Stimulated activated CD4-positive, alpha-beta T cell treated with anti-CD3 and anti-CD28 coated beads, Interleukin-1b, Interleukin-23, amount 100 ng/mL, for 4 hours (primary cell): ENCODE measurements around the gene RGS7BP.

ENCODE experiments used
- DNase-seq, 2 donors: peaks; one replicate each; pipeline ENCODE4 v3.0.0-alpha.2; 2020; ENCODE audit warnings: low read depth in 2 of 2

Gene RGS7BP

DNA sequence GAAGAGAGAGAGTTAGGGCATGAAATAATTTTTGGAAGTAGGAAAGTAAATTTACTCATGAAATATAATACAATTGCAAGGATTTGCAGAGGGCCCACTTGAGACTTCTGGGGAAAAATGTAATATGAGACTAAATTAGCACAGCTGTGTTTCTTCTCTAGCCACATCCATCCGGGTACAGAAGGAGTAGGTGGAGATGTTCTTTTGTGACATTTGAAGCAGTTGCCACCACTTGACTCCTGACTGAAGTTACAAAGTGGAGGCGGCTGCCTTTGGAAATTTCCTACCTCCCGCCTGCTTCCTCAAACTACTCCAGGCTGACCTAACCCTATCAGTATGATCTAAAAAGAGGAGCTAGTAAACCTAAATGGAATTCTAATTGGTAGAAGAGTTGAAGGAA is 126.4 kb downstream of the RGS7BP start:
- DNase-seq = no peak

GRCh38 chr5:64634997-64635686 is 129.3 kb downstream of the RGS7BP start:
- DNase-seq = no peak

GRCh38 chr5:64637144-64637543 is 131.3 kb downstream of the RGS7BP start:
- no peak for DNase-seq

DNA sequence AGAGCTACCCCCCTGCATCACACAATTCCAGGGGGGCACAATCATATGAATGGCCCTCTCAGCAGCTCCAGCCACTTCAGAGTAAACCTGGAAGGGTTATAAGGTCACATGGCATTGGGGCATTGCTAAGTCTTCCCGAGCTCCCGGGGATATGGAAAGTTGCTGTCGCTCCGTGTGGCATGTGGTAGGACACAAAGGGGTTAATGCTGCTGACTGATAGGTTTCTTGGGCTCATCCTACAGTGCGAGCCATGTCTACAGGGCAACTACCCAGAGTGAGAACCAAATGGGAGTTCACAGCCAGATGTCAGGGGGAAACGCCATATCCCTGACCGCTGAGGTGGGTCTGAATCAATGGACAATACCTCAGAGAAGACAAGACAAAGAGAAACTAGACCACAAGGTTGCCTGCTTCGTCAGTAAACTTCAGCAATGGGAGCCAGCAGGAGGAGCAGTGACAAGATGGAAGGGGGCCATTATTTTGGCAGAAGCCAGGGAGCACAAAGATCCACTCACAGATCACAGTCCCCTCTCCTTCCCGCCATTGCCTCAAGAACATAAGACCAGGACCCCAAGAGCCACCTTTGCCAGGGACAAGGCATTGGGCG is 132.1 kb downstream of the RGS7BP start:
- no peak for DNase-seq

DNA sequence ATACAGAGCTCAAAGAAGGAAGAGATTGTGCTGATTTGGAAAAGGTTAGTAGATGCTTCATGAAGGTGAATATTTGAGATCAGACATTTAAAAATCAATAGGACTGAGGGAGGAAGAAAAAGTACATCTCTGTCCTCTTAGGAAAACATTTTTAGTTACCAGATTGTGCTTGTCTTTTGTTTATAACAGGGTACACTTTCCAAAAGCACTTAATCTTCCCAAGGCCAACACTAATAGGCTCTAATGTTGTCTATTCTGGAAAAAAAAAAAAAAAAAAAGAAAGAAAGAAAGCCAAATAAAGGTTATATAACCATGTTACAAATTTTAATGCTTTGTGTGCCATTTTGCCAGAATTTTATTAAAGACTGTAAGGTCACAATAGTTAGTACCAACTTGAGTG is 139.0 kb downstream of the RGS7BP start:
- no peak for DNase-seq

GRCh38 chr5:64646169-64646568 is 140.4 kb downstream of the RGS7BP start:
- no peak for DNase-seq

DNA sequence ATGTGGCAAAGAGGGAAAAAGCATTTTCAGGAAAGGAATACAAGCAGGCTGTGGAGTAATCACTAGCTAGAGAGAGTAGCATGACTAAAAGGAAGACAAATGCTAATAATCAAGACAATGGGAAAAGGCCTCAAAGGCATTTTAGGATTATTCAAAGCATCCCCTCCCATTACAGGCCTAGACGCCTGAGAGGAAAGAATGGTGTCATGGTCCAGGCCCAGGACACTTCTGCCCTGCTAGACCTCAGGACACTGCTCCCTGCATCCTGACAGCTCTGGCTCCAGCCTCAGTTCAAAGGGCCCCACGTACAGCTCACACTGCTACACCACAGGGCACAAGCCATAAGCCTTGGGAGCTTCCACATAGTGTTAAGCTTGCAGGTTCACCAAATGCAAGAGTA is 143.7 kb downstream of the RGS7BP start:
- no peak for DNase-seq

DNA sequence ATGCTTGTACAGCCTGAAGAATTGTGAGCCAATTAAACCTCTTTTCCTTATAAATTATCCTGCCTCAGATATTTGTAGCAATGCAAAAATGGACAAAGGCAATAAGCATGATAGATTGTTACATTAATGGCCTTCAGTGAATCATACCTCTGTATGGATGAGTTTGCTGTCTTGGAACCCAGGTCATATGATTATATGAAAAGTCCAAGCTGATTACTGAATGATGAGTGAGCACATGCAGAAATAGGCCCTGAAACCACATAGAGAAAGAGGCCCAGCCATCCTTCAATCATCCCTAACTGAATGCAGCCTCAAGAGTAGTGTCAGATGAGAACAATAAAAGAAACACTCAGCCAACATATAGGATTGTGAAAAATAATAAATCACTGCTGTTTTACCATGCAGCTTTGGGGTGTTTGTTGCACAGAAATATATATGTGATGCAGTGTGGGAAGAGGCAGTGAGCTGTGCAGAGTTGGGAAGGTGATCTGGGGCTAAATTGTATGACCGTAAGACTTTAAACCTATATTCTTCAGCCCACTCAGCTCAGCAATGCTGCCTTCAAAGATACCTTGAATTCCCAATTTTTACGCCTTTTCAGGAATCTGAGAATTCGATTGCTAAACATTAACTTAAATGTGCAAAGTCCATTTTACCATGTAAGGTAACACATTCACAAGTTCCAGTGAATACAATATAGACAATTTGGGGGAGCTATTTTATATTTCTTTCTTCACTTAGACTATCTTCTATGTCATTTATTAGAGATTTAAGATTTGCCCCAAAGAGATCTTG is 148.1 kb downstream of the RGS7BP start:
- DNase-seq = no peak

DNA sequence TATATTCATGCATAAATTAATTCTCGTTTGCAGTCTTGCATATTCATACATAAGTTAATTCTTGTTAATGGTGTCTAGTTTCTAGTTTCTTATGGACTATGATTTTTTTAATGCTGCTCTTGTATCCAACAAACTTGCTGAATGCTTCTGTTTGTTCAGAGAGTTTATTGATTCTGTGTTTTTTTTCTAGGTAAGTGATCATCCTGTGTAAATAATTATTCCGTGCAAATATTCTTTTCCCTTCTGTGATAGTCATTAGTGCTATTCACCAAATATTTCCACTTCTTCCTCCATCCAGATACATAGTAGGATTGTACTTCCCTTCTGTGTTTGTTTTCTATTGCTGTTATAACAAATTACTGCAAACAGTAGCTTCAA is 148.7 kb downstream of the RGS7BP start:
- DNase-seq = no peak

DNA sequence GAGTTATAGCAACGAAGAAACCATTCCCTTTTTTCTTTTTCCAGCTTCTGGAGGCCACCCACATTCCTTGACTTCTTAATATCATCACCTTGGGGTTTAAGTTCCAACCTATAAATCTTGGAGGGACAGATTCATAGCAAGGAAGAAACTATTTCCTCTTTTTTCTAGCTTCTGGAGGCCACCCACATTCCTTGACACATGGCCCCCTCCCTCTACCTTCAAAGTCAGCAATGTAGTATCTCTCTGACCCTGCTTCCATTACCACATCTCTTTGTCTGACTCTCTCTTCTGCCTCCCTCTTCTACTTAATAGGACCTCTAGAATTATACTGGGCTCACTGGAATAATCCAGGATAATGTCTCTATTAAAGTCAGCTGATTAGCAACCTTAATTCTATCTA is 149.8 kb downstream of the RGS7BP start:
- DNase-seq = no peak

- no peak for DNase-seq
These were observed 153.5 kb downstream of the RGS7BP start for GRCh38 chr5:64659289-64659688.
